Measurements from ENCODE around the gene UBLCP1. TPM values are rescaled to one million over a fixed set of nuclear protein-coding genes. Genes with fewer than 3 reads are reported as not detected.

UBLCP1 gene
- total and polyA plus RNA-seq, 2 of the 13 experiments (the other 11 are each of a cell fraction or from before 2014, with no cell fraction given): 6.5 to 12.6 TPM

DNA sequence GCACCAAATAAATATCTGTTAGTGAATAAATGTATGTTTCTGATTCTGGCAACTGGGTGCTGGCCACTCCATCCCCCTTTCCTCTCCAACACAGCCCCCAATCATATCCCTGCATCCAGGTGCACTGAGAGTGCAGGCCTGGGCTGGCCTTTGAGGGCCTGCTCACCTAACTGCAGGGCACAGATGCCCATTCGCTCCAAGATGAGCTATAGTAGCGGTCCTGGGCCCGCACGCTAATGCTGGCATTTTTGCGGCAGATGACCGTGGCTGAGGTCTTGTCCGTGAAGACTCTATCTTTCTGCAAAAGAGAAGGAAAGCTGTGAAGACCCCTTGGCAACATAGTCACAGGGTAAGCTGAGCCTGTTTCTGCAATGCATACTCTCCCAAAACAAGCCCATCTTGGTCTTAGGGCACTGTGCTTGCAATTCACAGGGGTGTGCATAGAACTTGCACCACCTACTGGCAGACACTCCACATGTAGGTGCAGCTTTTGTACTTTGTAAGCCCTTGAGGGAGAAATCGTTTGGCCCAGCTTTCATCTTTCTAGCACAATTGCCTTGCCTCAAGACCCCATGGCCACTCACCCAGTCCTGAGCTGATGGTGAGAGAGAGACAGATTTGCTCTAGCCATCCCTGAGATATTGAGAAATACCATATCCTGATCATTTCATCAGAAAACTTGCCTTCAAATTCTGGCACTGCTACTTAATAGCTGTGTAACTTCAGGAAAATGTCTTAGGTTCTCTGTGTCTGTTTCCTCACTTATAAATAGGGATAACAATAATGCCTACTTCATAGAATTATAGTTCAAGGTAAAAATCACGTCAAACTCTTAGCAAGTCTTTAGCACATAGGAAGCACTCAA, 53.7 kb downstream of the UBLCP1 start:
- Histone ChIP-seq H3K4me2 (ENCODE audit: low read depth, low read length) (no peak overlapping the region), H3K79me2 (ENCODE audit: insufficient read depth, low read length) (no peaks in the 10 kb centered on the region), H3K36me3 (replicated peaks in 1 of 2; ENCODE audit: control insufficient read depth in 1 of 2, insufficient read depth in 2 of 2, low read length in 2 of 2) (no peaks in the 10 kb centered on the region), H2AFZ (ENCODE audit: low read length) (no peak overlapping the region), H3K27me3 (ENCODE audit: control insufficient read depth in 1 of 2, insufficient read depth in 2 of 2, low read length in 2 of 2) (peaks cover 0 to 7% of the 10 kb centered on the region in 2 experiments; a peak in 3 of 5 replicates), H3K4me1 (ENCODE audit: insufficient read depth, low read length) (no peaks in the 10 kb centered on the region), H3K9me3 (ENCODE audit: low read length) (no peaks in the 10 kb centered on the region), H3K4me3 (replicated peaks in 1 of 3; ENCODE audit: insufficient read depth in 1 of 3, low read depth in 2 of 3, low read length in 3 of 3) (no peak overlapping the region), H3K9ac (ENCODE audit: insufficient read depth, low read depth, low read length) (no peak overlapping the region), H4K20me1 (ENCODE audit: insufficient read depth, low read length) (no peaks in the 10 kb centered on the region), H3K27ac (ENCODE audit: extremely low read length, insufficient read depth, low read length) (no peak overlapping the region)
- POLR2A ChIA-PET: interaction anchor here (0.9 kb wide), 1 partner anchor 160 kb away, joined by 3 read pairs; no protein-coding TSS in a partner anchor
- peak; percentile 93 for ATAC-seq
- in situ Hi-C loops (cut with HindIII; ENCODE audit: extremely low pct_ligation_motif_present, low pct_unique_long_range_greater_than_20kb): loop anchor here (5.0 kb wide), 1 partner anchor 159 kb away; no protein-coding TSS in a partner anchor
- BruUV-seq (replicated peaks): no TSS peak
- FAIRE-seq: peak; percentile 64
- TF ChIP-seq, protein P1, sequence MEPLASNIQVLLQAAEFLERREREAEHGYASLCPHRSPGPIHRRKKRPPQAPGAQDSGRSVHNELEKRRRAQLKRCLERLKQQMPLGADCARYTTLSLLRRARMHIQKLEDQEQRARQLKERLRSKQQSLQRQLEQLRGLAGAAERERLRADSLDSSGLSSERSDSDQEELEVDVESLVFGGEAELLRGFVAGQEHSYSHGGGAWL (CRISPR knock-in tag; IDR thresholded peaks at IDR 0.05): no peak
- TF ChIP-seq TEAD3 (CRISPR knock-in tag; optimal IDR thresholded peaks at IDR 0.05; ENCODE audit: borderline replicate concordance) (peak; percentile 11), HES4 (CRISPR knock-in tag; IDR thresholded peaks at IDR 0.05; ENCODE audit: borderline replicate concordance) (no peak), STAG1 (CRISPR knock-in tag; IDR thresholded peaks at IDR 0.05) (peak; percentile 75), BRCA1 (CRISPR knock-in tag; IDR thresholded peaks at IDR 0.05) (no peak), TMF1 (CRISPR knock-in tag; IDR thresholded peaks at IDR 0.05; ENCODE audit: low read depth) (no peak), ZNF343 (CRISPR knock-in tag; IDR thresholded peaks at IDR 0.05) (no peak), SMC3 (IDR thresholded peaks at IDR 0.05; ENCODE audit: low read length) (peak; percentile 89), GFI1 (CRISPR knock-in tag; IDR thresholded peaks at IDR 0.05; ENCODE audit: borderline replicate concordance) (no peak), TSC22D2 (CRISPR knock-in tag; IDR thresholded peaks at IDR 0.05; ENCODE audit: borderline replicate concordance) (no peak), POGZ (CRISPR knock-in tag; IDR thresholded peaks at IDR 0.05) (no peak), TOE1 (CRISPR knock-in tag; IDR thresholded peaks at IDR 0.05) (no peak), YEATS2 (CRISPR knock-in tag; IDR thresholded peaks at IDR 0.05; ENCODE audit: borderline replicate concordance) (no peak), ZNF850 (CRISPR knock-in tag; conservative IDR thresholded peaks at IDR 0.05) (no peak)
- TF ChIP-seq, protein P2, sequence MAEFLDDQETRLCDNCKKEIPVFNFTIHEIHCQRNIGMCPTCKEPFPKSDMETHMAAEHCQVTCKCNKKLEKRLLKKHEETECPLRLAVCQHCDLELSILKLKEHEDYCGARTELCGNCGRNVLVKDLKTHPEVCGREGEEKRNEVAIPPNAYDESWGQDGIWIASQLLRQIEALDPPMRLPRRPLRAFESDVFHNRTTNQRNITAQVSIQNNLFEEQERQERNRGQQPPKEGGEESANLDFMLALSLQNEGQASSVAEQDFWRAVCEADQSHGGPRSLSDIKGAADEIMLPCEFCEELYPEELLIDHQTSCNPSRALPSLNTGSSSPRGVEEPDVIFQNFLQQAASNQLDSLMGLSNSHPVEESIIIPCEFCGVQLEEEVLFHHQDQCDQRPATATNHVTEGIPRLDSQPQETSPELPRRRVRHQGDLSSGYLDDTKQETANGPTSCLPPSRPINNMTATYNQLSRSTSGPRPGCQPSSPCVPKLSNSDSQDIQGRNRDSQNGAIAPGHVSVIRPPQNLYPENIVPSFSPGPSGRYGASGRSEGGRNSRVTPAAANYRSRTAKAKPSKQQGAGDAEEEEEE (CRISPR knock-in tag; IDR thresholded peaks at IDR 0.05; ENCODE audit: borderline replicate concordance): no peak
- TF ChIP-seq, protein P3, sequence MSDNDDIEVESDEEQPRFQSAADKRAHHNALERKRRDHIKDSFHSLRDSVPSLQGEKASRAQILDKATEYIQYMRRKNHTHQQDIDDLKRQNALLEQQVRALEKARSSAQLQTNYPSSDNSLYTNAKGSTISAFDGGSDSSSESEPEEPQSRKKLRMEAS (IDR thresholded peaks at IDR 0.05): no peak
- TF ChIP-seq, protein P4, sequence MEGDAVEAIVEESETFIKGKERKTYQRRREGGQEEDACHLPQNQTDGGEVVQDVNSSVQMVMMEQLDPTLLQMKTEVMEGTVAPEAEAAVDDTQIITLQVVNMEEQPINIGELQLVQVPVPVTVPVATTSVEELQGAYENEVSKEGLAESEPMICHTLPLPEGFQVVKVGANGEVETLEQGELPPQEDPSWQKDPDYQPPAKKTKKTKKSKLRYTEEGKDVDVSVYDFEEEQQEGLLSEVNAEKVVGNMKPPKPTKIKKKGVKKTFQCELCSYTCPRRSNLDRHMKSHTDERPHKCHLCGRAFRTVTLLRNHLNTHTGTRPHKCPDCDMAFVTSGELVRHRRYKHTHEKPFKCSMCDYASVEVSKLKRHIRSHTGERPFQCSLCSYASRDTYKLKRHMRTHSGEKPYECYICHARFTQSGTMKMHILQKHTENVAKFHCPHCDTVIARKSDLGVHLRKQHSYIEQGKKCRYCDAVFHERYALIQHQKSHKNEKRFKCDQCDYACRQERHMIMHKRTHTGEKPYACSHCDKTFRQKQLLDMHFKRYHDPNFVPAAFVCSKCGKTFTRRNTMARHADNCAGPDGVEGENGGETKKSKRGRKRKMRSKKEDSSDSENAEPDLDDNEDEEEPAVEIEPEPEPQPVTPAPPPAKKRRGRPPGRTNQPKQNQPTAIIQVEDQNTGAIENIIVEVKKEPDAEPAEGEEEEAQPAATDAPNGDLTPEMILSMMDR (CRISPR knock-in tag; IDR thresholded peaks at IDR 0.05): peak; percentile 84
- TF ChIP-seq, protein P5, sequence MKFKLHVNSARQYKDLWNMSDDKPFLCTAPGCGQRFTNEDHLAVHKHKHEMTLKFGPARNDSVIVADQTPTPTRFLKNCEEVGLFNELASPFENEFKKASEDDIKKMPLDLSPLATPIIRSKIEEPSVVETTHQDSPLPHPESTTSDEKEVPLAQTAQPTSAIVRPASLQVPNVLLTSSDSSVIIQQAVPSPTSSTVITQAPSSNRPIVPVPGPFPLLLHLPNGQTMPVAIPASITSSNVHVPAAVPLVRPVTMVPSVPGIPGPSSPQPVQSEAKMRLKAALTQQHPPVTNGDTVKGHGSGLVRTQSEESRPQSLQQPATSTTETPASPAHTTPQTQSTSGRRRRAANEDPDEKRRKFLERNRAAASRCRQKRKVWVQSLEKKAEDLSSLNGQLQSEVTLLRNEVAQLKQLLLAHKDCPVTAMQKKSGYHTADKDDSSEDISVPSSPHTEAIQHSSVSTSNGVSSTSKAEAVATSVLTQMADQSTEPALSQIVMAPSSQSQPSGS (CRISPR knock-in tag; IDR thresholded peaks at IDR 0.05): no peak
- intact Hi-C loops (cut with micrococcal nuclease; ENCODE audit: unreplicated experiment): loop anchor here (1.0 to 2.0 kb wide), 2 partner anchors 30 to 160 kb away; no protein-coding TSS in a partner anchor
- peak; percentile 40 for DNase-seq (ENCODE audit: low spot score)
- CTCF ChIA-PET (ENCODE audit: low intra/inter-chr PET ratio, low total read pairs): interaction anchor here (2.9 kb wide), 1 partner anchor 160 kb away, joined by 27 read pairs; no protein-coding TSS in a partner anchor
- 82% methylated on average over 8 of the region's 9 CpGs for WGBS (ENCODE audit: low lambda C conversion rate)
